HEK293T (cell line): ENCODE data around the gene NTSR1.

Source experiments
- FOXA1 ChIP-seq: fragments of 450-650 bp; IDR thresholded peaks from 2 replicates; pipeline ENCODE4 v1.6.1; 2016; ENCODE audit warnings: mild to moderate bottlenecking
- SP1 ChIP-seq: fragments of 450-650 bp; IDR thresholded peaks from 2 replicates; pipeline ENCODE4 v1.6.1; 2017
- TARDBP ChIP-seq: fragments of 450-650 bp; IDR thresholded peaks from 2 replicates; pipeline ENCODE4 v1.6.1; 2016

DNA sequence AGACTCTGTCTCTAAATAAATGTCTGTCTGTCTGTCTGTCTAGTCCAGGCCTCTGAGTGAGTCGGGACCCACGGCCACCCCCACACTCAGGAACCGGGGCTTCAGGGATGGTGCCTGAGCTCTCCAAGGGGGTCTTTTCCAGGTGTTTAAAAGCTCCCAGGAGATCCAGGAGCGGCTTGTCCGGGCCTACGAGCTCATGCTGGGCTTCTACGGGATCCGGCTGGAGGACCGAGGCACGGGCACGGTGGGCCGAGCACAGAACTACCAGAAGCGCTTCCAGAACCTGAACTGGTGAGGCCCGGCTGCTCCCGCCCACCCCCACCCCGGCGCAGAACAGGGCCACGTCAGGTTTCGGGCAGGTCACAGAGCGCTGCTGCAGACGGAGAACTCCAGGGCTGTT is 102.7 kb downstream of the NTSR1 start:
- TF ChIP-seq SP1 (no peak), TARDBP (no peak), FOXA1 (no peak)
